Measurements from ENCODE around the gene MRPS6.

Gene MRPS6

DNA sequence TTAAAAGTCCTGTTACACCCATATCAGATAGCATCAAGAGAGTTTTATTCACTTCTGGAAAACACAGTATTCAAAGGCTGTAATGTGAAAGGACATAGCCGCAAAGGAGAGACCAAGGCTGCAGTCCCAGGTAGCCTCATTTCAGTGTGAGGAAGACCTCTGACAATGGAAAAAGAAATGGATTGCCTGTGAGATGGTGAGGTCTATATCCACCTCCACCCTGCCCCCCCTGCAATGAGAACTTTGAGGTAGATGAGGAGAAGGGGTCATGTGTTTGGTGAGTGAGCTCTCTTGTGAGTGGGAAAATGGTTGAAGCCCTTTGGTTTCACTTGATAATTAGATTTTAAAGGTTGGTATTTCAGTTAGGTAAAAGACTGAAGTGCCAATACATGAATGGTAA is 3.5 kb downstream of the MRPS6 start:
- TF ChIP-seq, protein P1, sequence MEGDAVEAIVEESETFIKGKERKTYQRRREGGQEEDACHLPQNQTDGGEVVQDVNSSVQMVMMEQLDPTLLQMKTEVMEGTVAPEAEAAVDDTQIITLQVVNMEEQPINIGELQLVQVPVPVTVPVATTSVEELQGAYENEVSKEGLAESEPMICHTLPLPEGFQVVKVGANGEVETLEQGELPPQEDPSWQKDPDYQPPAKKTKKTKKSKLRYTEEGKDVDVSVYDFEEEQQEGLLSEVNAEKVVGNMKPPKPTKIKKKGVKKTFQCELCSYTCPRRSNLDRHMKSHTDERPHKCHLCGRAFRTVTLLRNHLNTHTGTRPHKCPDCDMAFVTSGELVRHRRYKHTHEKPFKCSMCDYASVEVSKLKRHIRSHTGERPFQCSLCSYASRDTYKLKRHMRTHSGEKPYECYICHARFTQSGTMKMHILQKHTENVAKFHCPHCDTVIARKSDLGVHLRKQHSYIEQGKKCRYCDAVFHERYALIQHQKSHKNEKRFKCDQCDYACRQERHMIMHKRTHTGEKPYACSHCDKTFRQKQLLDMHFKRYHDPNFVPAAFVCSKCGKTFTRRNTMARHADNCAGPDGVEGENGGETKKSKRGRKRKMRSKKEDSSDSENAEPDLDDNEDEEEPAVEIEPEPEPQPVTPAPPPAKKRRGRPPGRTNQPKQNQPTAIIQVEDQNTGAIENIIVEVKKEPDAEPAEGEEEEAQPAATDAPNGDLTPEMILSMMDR (IDR thresholded peaks at IDR 0.05; ENCODE audit: low read depth, low read length), result no peak
- H3K4me3 ChIP-seq (ENCODE audit: low read depth, low read length), result no peak overlapping the region

DNA sequence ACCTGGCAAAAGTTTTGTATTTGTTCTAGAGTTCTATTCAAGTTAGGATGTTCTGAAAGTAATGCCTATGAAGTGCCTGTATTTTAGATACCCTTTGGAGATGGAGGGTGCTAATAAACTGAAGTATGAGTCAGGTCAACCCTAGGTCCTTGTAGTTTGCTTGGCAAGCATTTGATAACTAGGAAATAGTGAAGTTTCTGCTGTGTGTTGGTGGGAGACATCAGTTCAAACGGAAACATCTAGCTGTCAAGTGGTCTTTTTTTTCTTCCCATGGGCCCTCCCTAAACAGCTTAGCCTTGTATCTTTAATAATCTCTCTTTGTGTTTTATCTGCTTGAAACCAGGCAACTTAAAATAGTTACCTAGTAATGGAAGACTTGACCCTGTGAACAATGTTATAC is 4.5 kb downstream of the MRPS6 start:
- TF ChIP-seq, protein P1 (IDR thresholded peaks at IDR 0.05; ENCODE audit: low read depth, low read length), result no peak
- no peak overlapping the region for H3K4me3 ChIP-seq (ENCODE audit: low read depth, low read length)

DNA sequence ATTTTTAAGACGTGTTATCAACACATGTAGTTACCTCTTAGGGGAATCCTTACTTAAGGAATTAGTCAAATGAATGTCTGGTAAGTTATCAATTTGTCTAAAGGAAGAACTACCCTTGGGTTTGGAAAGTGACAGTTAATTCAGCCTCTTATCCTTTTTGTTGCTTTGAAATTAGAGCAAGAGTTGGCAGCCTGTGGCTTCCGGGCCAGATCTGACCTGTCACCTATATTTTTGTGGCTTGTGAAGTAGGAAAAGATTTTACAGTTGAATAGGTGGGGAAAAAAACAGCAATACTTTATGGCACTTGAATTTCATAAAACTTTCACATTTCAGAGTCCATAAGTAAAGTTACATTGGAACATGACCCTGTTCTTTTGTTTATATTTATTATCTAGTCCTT is 5.5 kb downstream of the MRPS6 start:
- no peak overlapping the region for H3K4me3 ChIP-seq (ENCODE audit: low read depth, low read length)
- TF ChIP-seq, protein P1 (IDR thresholded peaks at IDR 0.05; ENCODE audit: low read depth, low read length), result no peak

DNA sequence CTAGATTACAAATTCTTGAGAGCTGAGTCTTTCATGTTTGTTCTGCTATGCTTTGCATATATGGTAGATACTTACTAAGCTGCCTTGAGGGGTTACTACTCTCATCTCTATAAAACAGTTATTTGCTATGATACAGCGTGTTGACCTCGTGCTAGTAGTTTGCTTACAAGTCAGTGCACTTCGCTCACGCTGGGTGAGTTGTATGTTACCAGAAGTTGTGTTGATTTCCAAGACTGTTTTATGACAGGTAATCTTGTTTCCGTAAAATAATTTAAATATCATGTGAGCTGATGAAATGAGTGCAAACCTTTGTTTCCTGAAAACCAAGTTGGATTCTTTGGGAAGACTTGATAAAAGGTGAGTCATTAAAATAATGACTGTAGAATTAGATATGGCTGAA is 7.3 kb downstream of the MRPS6 start:
- TF ChIP-seq, protein P1 (IDR thresholded peaks at IDR 0.05; ENCODE audit: low read depth, low read length), result no peak
- no peak overlapping the region for H3K4me3 ChIP-seq (ENCODE audit: low read depth, low read length)

DNA sequence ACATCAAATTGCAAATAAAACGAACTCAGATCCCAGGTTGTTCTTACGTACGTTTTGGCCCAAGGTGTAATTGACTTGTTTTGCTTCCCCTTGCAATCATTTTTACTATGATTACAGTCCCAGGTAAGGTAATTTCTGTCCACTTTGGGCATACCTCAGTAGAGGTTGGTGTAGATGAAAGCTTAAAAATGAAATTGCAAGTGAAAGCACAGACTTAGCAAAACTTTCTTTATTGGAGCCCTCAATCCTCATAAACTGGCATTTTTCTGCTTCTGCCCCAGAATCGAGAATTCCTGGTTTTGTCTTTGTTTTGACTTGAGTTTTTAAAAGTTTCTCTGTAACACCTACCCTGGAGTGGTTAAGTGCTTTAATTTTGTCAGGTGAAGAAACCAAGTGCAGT is 9.4 kb downstream of the MRPS6 start:
- H3K4me3 ChIP-seq (ENCODE audit: low read depth, low read length), result no peak overlapping the region
- TF ChIP-seq, protein P1 (IDR thresholded peaks at IDR 0.05; ENCODE audit: low read depth, low read length), result no peak

DNA sequence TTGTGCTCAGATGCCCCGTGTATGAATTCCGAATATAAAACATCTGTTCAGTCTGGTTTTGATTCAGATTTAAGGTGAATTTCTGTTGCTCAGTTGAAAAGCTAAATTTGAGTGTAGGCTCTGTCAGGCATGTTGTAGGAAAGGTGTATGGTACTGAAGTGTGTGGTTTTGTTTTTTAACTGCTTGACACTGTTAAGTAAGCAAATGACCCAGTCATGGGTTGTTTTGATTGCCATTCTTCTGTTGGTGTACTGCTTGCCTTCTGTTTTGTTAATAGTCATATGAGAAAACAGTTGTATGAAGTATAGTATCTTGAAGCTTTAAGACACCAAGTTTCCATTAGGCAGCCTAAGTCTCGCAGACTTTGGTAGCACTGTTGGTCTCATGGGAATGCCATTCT is 10.0 kb downstream of the MRPS6 start:
- no peak overlapping the region for H3K4me3 ChIP-seq (ENCODE audit: low read depth, low read length)
- TF ChIP-seq, protein P1 (IDR thresholded peaks at IDR 0.05; ENCODE audit: low read depth, low read length), result no peak

DNA sequence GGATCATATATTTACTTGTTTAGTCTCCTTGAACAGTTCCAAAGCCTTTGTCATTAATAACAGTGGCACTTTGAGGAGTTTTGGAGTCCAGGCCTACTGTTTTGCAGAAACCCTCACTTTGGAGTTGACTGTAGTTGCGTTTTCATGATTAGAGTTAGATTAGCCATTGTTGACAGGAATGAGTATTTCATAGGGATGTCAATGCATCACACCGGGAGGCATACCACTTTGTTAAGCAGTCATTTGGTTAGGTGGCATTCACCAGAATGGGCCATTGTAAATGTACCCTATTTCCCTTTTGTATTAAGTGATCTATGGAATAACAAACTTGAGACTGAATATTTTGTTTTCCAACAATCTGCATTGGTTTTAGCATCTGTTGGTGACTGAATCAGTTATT is 11.8 kb downstream of the MRPS6 start:
- no peak overlapping the region for H3K4me3 ChIP-seq (ENCODE audit: low read depth, low read length)
- TF ChIP-seq, protein P1 (IDR thresholded peaks at IDR 0.05; ENCODE audit: low read depth, low read length), result no peak
